NCI-H2107 treated with DMSO at 0.1 percent for 48 hours (cell line): ENCODE results near the gene POLR3H.
"Not testable (repeated sequence)": the region's sequence is repeated elsewhere in the genome, so short reads cannot be mapped to it uniquely, and the experiment has no call there.

Source experiments
- DNase-seq: peaks from one replicate; lab custom pipeline; 2025; ENCODE audit not compliant: unreplicated experiment; lab: John Stamatoyannopoulos, UW

The POLR3H gene

GRCh38 chr22:41565403-41566054, 21.3 kb upstream of the POLR3H start:
- DNase-seq: no peak

GRCh38 chr22:41564563-41564962, 20.3 kb upstream of the POLR3H start:
- DNase-seq: no peak

GRCh38 chr22:41563051-41563711, 18.9 kb upstream of the POLR3H start:
- no peak for DNase-seq

- no peak for DNase-seq
These were observed 18.2 kb upstream of the POLR3H start for GRCh38 chr22:41562461-41562860.

- DNase-seq: no peak
These were observed 17.5 kb upstream of the POLR3H start for GRCh38 chr22:41561788-41562187.

GRCh38 chr22:41561335-41561734, 17.1 kb upstream of the POLR3H start:
- no peak for DNase-seq

GRCh38 chr22:41560095-41560471, 15.8 kb upstream of the POLR3H start:
- no peak for DNase-seq

GRCh38 chr22:41558241-41558630, 14.0 kb upstream of the POLR3H start:
- DNase-seq: not testable (repeated sequence)

- DNase-seq: no peak
These were observed 13.4 kb upstream of the POLR3H start for GRCh38 chr22:41557401-41558240.

GRCh38 chr22:41556561-41556960, 12.3 kb upstream of the POLR3H start:
- DNase-seq: no peak

- DNase-seq: no peak
These were observed 11.2 kb upstream of the POLR3H start for GRCh38 chr22:41555325-41555982.

- DNase-seq: no peak
These were observed 7.8 kb upstream of the POLR3H start for GRCh38 chr22:41551877-41552582.

GRCh38 chr22:41550952-41551491, 6.8 kb upstream of the POLR3H start:
- no peak for DNase-seq

GRCh38 chr22:41548830-41549211, 4.6 kb upstream of the POLR3H start:
- DNase-seq: no peak

- no peak for DNase-seq
These were observed 604 bp upstream of the POLR3H start for GRCh38 chr22:41544671-41545476.

GRCh38 chr22:41542224-41542623, 2.0 kb downstream of the POLR3H start:
- no peak for DNase-seq

- DNase-seq: no peak
These were observed 2.8 kb downstream of the POLR3H start for GRCh38 chr22:41541484-41541883.

GRCh38 chr22:41540365-41540764, 3.9 kb downstream of the POLR3H start:
- no peak for DNase-seq

GRCh38 chr22:41540006-41540315, 4.3 kb downstream of the POLR3H start:
- DNase-seq: no peak
